NCI-H345 treated with DMSO at 0.1 percent for 48 hours (cell line): Measurements from ENCODE around the gene TBC1D23.
"Not testable (repeated sequence)": the region's sequence is repeated elsewhere in the genome, so short reads cannot be mapped to it uniquely, and the experiment has no call there.

ENCODE experiments used
- DNase-seq: peaks from one replicate; lab custom pipeline; 2025; ENCODE audit not compliant: unreplicated experiment; lab: John Stamatoyannopoulos, UW

TBC1D23 gene

GRCh38 chr3:100295089-100295488, 34.3 kb downstream of the TBC1D23 start:
- DNase-seq, result no peak

GRCh38 chr3:100297784-100298183, 37.0 kb downstream of the TBC1D23 start:
- no peak for DNase-seq

GRCh38 chr3:100299016-100299415, 38.2 kb downstream of the TBC1D23 start:
- no peak for DNase-seq

GRCh38 chr3:100306695-100307094, 45.9 kb downstream of the TBC1D23 start:
- no peak for DNase-seq

GRCh38 chr3:100310355-100310965, 49.7 kb downstream of the TBC1D23 start:
- DNase-seq, result no peak

GRCh38 chr3:100311011-100311410, 50.2 kb downstream of the TBC1D23 start:
- no peak for DNase-seq

GRCh38 chr3:100316641-100317069, 55.9 kb downstream of the TBC1D23 start:
- DNase-seq, result no peak

- no peak for DNase-seq
These were observed 57.1 kb downstream of the TBC1D23 start for GRCh38 chr3:100317912-100318311.

GRCh38 chr3:100319951-100320350, 59.2 kb downstream of the TBC1D23 start:
- DNase-seq, result no peak

- no peak for DNase-seq
These were observed 63.3 kb downstream of the TBC1D23 start for GRCh38 chr3:100324044-100324443.

- no peak for DNase-seq
These were observed 65.0 kb downstream of the TBC1D23 start for GRCh38 chr3:100325827-100326226.

- DNase-seq, result not testable (repeated sequence)
These were observed 66.6 kb downstream of the TBC1D23 start for GRCh38 chr3:100327377-100327776.

- no peak for DNase-seq
These were observed 69.2 kb downstream of the TBC1D23 start for GRCh38 chr3:100329800-100330489.

- no peak for DNase-seq
These were observed 69.9 kb downstream of the TBC1D23 start for GRCh38 chr3:100330651-100331050.

- DNase-seq, result no peak
These were observed 70.9 kb downstream of the TBC1D23 start for GRCh38 chr3:100331660-100332059.

GRCh38 chr3:100333051-100333450, 72.3 kb downstream of the TBC1D23 start:
- no peak for DNase-seq

GRCh38 chr3:100333970-100334487, 73.2 kb downstream of the TBC1D23 start:
- DNase-seq, result no peak

- DNase-seq, result peak; percentile 9
These were observed 73.9 kb downstream of the TBC1D23 start, which contains the start of gene NIT2 for GRCh38 chr3:100334488-100335351. TSS of gene NIT2 (plus strand) at chr3:100334757. CDS start at chr3:100334792, 35 bp downstream.

- DNase-seq, result no peak
These were observed 74.6 kb downstream of the TBC1D23 start for GRCh38 chr3:100335434-100335833.

GRCh38 chr3:100336229-100336628, 75.4 kb downstream of the TBC1D23 start:
- not testable (repeated sequence) for DNase-seq

- no peak for DNase-seq
These were observed 78.1 kb downstream of the TBC1D23 start for GRCh38 chr3:100338911-100339310.
